HG02759 (cell line): ENCODE results near the gene CDCA5.

ENCODE experiments used
- ATAC-seq: cut with Tn5 transposase; IDR thresholded peaks from one replicate; pipeline ENCODE4 v1.9.1; 2021; ENCODE audit warnings: mild to moderate bottlenecking, moderate library complexity; ENCODE audit not compliant: unreplicated experiment

Gene CDCA5

GRCh38 chr11:65077451-65077850 is 6.4 kb downstream of the CDCA5 start:
- no peak for ATAC-seq

DNA sequence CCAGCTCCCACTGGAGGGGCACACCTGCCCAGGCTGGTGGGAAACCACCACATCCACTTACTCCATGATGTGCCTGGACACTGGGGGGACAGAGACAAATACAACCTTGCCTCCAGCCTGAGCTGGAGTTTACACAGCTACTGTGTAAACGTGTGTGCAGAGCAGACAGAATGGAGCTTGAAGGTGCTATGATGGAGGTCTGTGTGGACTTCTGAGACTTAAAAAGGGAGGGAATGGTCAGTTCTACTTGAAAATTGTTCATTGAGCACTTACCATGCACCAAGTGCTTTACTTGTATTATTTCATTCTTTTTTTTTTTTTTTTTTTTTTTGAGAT is 11.2 kb downstream of the CDCA5 start:
- ATAC-seq = no peak

GRCh38 chr11:65071907-65072630 is 11.8 kb downstream of the CDCA5 start:
- ATAC-seq = no peak

GRCh38 chr11:65069217-65069616 is 14.6 kb downstream of the CDCA5 start:
- ATAC-seq = no peak

- ATAC-seq = no peak
These were observed 16.4 kb downstream of the CDCA5 start for GRCh38 chr11:65067446-65067845.

GRCh38 chr11:65066805-65067291 is 17.0 kb downstream of the CDCA5 start:
- no peak for ATAC-seq

DNA sequence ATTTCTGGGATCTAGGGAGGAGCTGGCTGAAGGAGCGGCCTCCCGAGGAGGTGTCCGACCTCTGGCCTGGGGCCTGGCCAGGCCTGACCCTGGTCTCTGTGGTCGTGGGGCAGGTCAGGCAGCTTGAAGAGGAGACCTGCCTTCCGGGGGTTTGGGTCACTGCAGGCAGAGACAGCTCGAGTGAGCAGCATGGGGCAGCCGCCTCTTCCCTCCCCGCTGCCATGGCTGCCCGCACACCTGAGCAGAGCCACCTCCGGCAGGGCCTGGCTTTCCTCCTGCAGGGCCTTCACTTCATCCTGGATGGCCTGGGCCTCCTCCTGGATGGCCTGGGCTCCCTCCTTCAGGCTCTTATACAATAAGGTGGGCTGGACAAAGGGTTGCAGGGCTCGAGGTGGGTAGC is 17.5 kb downstream of the CDCA5 start:
- ATAC-seq = no peak

GRCh38 chr11:65065851-65066250 is 18.0 kb downstream of the CDCA5 start:
- ATAC-seq = no peak

DNA sequence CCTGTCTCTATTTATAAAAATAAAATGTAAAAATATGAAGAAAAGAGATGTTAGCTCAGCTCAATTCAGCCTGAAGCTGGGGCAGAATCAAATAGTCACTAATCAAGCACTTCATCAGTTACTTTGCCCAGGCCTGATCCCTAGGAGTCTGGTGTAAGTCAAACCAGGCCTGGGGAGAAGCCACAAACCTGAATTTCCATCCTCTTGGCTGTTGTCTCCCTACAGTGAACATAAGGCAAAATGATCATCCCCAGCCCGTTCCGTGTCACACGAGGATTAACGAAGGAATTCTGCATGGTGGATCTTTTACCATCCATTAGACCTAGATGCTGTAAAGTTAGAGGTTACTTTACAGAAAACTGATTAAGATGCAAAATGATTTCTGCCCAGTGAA is 19.0 kb downstream of the CDCA5 start:
- no peak for ATAC-seq

DNA sequence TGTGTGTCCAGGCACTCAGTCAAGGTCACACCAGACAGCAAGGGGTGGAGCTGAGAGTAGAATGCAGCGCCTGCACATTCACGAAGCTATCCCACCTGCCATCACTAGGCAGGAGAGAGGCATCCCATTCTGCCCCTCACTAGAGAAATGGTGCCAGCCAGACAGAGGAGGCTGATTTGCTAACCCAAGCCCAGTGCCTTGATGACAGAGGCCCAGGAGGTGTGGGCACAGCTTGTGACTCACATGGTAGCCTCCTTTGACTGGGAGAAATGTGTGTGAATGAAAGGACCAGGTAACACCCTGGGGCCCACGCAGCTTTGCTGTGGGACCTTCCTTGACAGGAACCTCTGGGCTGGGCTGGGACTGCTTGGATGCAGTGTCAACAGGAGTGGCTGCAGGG is 20.3 kb downstream of the CDCA5 start:
- ATAC-seq = no peak

- no peak for ATAC-seq
These were observed 22.9 kb downstream of the CDCA5 start for GRCh38 chr11:65060913-65061408.

DNA sequence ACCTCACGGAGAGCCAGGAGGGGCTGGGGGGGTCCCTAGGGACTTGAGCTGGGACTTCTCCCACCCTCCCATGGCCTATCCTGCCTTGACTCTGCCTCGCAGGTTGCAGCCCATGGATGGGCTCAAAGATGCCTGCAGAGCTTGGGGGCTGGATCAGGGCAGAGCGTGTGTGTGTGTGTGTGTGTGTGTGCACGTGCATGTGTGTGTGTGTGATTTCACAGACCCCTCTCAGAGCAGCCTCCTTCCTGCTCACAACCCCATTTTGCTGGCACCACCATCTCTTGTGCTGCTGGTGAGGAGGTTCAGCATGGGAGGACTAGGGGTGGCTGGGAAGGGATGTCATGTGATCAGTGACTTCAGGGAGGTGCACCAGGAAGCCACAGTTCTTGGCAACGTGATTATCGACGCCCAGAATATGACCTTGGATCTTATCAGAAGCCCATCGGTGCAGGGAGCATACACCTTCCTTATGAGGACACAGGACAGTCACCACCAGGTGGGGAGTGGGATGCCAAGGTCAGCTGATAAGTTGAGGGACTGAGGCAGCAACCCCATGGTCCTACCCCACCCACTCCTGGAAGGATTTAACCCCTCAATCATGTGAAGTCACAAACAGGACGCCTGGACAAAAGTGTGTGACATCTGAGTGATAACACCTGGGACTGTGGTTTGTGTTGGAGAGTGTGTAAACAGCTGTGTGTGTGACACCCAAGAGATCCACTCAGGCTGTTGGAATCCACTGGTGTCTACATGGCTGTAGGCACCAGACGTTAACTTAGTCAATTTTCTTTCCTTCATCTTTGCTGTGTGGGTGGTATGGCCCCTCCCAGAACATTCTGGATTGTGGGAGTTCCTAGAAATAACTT is 23.6 kb downstream of the CDCA5 start:
- no peak for ATAC-seq

- no peak for ATAC-seq
These were observed 24.3 kb downstream of the CDCA5 start for GRCh38 chr11:65059523-65059922.

DNA sequence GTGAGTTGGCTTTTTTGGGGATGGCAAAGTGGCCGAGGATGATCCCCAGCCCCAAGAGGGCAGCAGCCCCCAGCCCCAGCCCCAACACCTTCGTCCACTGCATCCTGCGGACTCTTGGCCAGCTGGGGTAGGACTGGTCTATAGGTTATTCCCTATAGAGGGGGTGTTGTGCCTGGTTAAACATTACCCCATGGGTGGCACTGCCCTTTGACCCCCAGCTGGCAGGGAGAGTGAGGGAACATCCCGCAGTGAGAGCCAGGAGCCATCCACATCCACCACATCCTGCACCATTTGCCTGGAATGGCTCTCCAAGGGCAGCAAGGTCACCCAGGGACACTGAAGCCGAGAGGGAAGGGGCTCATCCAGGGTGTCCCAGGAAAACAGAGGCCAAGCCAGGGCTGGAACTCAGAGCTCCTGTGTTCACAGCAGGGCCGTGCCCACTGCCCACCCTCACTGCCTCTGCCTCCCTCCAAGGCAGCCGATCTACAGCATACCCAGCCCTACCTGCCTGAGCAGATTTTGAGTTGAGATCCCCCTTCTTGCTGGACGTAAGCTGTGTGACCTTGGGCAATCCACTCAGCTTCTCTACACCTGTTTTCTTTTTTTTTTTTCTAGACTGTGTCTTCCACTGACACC is 25.3 kb downstream of the CDCA5 start, which contains the start of gene NAALADL1:
Gene NAALADL1, minus strand, starts transcription at position 135 of the 636 bp plus-strand sequence. Its CDS starts 32 bp downstream, at position 103.
- ATAC-seq = no peak

DNA sequence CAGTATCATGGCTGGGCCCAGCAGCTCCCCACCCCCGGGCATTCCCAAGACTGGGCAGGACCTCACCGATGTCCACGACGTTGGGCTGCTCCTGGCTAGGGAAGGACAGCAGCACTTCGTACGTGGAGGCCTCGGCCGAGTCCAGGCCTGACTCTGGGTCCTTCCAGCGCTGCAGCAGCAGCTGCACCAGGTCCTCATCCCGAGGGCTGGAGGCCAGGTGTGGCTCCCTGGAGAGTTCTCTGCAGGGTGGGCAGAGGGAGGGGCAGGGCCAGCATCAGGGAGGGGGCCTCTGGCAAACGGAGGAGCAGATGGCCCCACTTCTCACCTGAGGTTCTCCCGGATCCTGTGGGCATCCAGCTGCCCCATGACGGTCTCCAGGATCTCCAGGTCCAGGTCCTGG is 25.8 kb downstream of the CDCA5 start:
- no peak for ATAC-seq

DNA sequence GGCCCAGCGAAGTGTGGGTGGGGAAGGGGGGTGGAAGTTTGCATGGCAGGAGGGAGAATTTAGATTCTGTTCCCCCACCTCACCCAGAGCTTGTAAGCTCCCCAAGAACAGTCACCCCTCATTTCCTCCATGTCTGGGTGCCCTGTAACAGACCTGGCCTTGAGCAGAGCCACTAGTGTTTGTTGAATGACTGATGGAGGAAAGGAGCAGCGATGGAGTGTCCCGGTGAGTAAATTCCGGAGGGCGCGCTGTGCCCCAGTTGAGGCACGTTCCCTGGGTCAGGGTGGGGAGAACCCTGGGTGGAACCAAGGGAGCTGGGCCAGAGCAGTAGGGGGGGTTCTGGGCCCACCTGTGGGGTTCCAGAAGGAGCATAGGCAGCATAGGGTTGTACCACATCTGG is 26.3 kb downstream of the CDCA5 start:
- no peak for ATAC-seq

DNA sequence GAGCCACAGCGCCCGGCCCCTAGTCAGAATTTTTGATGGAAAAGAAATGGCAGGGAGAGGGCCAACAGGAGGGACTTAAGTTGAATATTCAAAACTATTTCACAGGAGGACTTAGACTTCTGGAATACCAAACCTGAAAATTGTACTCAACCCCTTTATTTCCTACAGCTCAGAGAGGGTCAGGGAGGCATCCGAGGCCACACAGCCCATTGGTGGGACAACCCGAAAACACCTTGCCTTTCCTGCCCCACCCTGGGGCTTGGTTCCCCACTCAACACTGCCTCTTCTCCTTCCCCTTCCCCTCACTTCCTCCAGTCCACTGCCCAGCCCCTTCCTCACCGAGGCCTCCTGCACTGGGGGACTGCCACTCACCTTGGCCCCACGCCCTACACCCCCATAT is 26.8 kb downstream of the CDCA5 start:
- ATAC-seq = no peak

- ATAC-seq = no peak
These were observed 28.3 kb downstream of the CDCA5 start for GRCh38 chr11:65055538-65055937.

GRCh38 chr11:65053827-65054508 is 29.9 kb downstream of the CDCA5 start:
- no peak for ATAC-seq

DNA sequence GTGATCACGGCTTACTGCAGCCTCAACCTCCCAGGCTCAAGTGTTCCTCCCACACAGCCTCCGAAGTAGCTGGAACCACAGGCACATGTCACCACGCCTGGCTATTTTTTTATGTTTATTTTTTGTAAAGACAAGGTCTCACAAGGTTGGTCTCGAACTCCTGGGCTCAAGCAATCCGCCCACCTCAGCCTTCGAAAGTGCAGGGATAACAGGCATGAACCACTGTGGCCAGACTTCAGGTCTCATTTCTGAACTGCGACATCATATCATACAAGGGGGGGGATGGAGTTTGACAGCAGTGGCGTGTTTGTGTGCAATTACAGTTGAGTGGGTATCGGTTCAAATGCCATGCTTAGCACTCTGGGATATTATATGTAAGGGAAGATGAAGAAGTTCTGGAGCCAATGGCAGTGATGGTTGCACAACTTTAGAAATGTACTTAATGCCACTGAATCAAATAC is 32.4 kb downstream of the CDCA5 start:
- ATAC-seq = no peak
